22Rv1 (cell line): ENCODE data around the gene DSCAM.

Source experiments
- ZFX ChIP-seq: fragments of 450-650 bp; IDR thresholded peaks from 2 replicates; pipeline ENCODE4 v1.6.1; 2017; ENCODE audit warnings: antibody characterized with exemption, borderline replicate concordance
- TF ChIP-seq, protein P1 (sequence below): fragments of 450-650 bp; IDR thresholded peaks from 2 replicates; pipeline ENCODE4 v1.5.1; 2017; ENCODE audit warnings: mild to moderate bottlenecking

- TF ChIP-seq, protein P1, sequence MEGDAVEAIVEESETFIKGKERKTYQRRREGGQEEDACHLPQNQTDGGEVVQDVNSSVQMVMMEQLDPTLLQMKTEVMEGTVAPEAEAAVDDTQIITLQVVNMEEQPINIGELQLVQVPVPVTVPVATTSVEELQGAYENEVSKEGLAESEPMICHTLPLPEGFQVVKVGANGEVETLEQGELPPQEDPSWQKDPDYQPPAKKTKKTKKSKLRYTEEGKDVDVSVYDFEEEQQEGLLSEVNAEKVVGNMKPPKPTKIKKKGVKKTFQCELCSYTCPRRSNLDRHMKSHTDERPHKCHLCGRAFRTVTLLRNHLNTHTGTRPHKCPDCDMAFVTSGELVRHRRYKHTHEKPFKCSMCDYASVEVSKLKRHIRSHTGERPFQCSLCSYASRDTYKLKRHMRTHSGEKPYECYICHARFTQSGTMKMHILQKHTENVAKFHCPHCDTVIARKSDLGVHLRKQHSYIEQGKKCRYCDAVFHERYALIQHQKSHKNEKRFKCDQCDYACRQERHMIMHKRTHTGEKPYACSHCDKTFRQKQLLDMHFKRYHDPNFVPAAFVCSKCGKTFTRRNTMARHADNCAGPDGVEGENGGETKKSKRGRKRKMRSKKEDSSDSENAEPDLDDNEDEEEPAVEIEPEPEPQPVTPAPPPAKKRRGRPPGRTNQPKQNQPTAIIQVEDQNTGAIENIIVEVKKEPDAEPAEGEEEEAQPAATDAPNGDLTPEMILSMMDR = no peak
- no peak for TF ChIP-seq ZFX
Observed at GRCh38 chr21:40647706-40648105, 199.3 kb downstream of the DSCAM start.
